ENCODE results near the gene LRG1.

GRCh38 chr19:4559569-4559968 is 19.7 kb upstream of the LRG1 start, which contains the start of gene SEMA6B:
- TF ChIP-seq, protein P1, sequence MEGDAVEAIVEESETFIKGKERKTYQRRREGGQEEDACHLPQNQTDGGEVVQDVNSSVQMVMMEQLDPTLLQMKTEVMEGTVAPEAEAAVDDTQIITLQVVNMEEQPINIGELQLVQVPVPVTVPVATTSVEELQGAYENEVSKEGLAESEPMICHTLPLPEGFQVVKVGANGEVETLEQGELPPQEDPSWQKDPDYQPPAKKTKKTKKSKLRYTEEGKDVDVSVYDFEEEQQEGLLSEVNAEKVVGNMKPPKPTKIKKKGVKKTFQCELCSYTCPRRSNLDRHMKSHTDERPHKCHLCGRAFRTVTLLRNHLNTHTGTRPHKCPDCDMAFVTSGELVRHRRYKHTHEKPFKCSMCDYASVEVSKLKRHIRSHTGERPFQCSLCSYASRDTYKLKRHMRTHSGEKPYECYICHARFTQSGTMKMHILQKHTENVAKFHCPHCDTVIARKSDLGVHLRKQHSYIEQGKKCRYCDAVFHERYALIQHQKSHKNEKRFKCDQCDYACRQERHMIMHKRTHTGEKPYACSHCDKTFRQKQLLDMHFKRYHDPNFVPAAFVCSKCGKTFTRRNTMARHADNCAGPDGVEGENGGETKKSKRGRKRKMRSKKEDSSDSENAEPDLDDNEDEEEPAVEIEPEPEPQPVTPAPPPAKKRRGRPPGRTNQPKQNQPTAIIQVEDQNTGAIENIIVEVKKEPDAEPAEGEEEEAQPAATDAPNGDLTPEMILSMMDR (IDR thresholded peaks at IDR 0.05), result no peak
- TF ChIP-seq POLR2A (IDR thresholded peaks at IDR 0.05), result no peak
